MM.1S (cell line): ENCODE results near the gene AMMECR1L.
"Not testable (repeated sequence)": the region's sequence is repeated elsewhere in the genome, so short reads cannot be mapped to it uniquely, and the experiment has no call there.

Source experiments
- DNase-seq: peaks from one replicate; pipeline ENCODE4 v3.0.0-alpha.2; 2015
- H2AFZ ChIP-seq: fragments of 300-600 bp; sonication (generic); 2 replicates; pipeline ENCODE4 v1.6.0; 2016; ENCODE audit warnings: antibody characterized with exemption, low read length
- H3F3A ChIP-seq: fragments of 300-600 bp; sonication (generic); 2 replicates; pipeline ENCODE4 v1.6.1; 2016; ENCODE audit warnings: mild to moderate bottlenecking, antibody characterized with exemption, low read length, moderate library complexity, mixed read lengths; ENCODE audit not compliant: insufficient read depth
- H3K27ac ChIP-seq: fragments of 300-600 bp; sonication (generic); 2 replicates; pipeline ENCODE4 v1.5.1; 2016; ENCODE audit warnings: mild to moderate bottlenecking, low read length
- H3K27me3 ChIP-seq: fragments of 300-600 bp; sonication (generic); replicated peaks from 2 replicates; pipeline ENCODE4 v1.6.0; 2016; ENCODE audit warnings: low read length; ENCODE audit not compliant: insufficient read depth
- H3K36me3 ChIP-seq: fragments of 300-600 bp; sonication (generic); replicated peaks from 2 replicates; pipeline ENCODE4 v1.6.1; 2016; ENCODE audit warnings: mild to moderate bottlenecking, low read length, mixed read lengths; ENCODE audit not compliant: insufficient read depth
- H3K4me1 ChIP-seq: fragments of 300-600 bp; sonication (generic); 2 replicates; pipeline ENCODE4 v1.6.1; 2016; ENCODE audit warnings: low read length, mixed read lengths
- H3K4me2 ChIP-seq: fragments of 300-600 bp; sonication (generic); 2 replicates; pipeline ENCODE4 v1.6.0; 2016; ENCODE audit warnings: low read depth, low read length
- H3K4me3 ChIP-seq: fragments of 300-600 bp; sonication (generic); 2 replicates; pipeline ENCODE4 v1.5.1; 2016; ENCODE audit warnings: low read length, mixed read lengths
- H3K79me2 ChIP-seq: fragments of 300-600 bp; sonication (generic); 2 replicates; pipeline ENCODE4 v1.6.1; 2016; ENCODE audit warnings: mixed run types, low read length, mixed read lengths
- H3K9ac ChIP-seq: fragments of 300-600 bp; sonication (generic); 2 replicates; pipeline ENCODE4 v1.6.1; 2016; ENCODE audit warnings: low read length, mixed read lengths
- H3K9me2 ChIP-seq: fragments of 300-600 bp; sonication (generic); replicated peaks from 2 replicates; pipeline ENCODE4 v1.6.1; 2016; ENCODE audit warnings: mild to moderate bottlenecking, low read length, mixed read lengths; ENCODE audit not compliant: insufficient read depth
- H3K9me3 ChIP-seq: fragments of 300-600 bp; sonication (generic); replicated peaks from 2 replicates; pipeline ENCODE4 v1.6.1; 2016; ENCODE audit warnings: mild to moderate bottlenecking, low read length, mixed read lengths; ENCODE audit not compliant: insufficient read depth
- H4K20me1 ChIP-seq: fragments of 300-600 bp; sonication (generic); 2 replicates; pipeline ENCODE4 v1.6.1; 2016; ENCODE audit warnings: mild to moderate bottlenecking, low read length, moderate library complexity, mixed read lengths; ENCODE audit not compliant: insufficient read depth
- CTCF ChIP-seq: fragments of 300-600 bp; sonication (generic); IDR thresholded peaks from 2 replicates; pipeline ENCODE4 v1.5.1; 2016; ENCODE audit warnings: antibody characterized with exemption, low read length, mixed read lengths
- EZH2 ChIP-seq: fragments of 300-600 bp; sonication (generic); optimal IDR thresholded peaks from 2 replicates; pipeline ENCODE3; 2017; ENCODE audit warnings: low read depth, mild to moderate bottlenecking, antibody characterized with exemption, low read length, mixed read lengths
- EZH2phosphoT487 ChIP-seq: fragments of 300-600 bp; sonication (generic); IDR thresholded peaks from 2 replicates; pipeline ENCODE4 v1.6.1; 2018; ENCODE audit warnings: antibody characterized with exemption, low read length

The AMMECR1L gene

GRCh38 chr2:127887082-127887775 lies 1.5 kb upstream of the AMMECR1L start:
- Histone ChIP-seq H3K9me2 (no peaks in the 10 kb centered on the region), H2AFZ (no peak overlapping the region), H3F3A (no peaks in the 10 kb centered on the region), H3K4me2 (peak overlapping the region; percentile 23; the same call in 1 of the 2 replicates), H3K36me3 (no peaks in the 10 kb centered on the region; the same call in 1 of the 2 replicates), H3K27me3 (no peaks in the 10 kb centered on the region), H3K9ac (no peak overlapping the region), H3K4me3 (no peak overlapping the region), H3K27ac (no peak overlapping the region), H3K4me1 (peaks cover 9% of the 10 kb centered on the region), H3K9me3 (no peaks in the 10 kb centered on the region), H3K79me2 (peaks cover 29% of the 10 kb centered on the region), H4K20me1 (no peaks in the 10 kb centered on the region)
- DNase-seq: no peak
- TF ChIP-seq EZH2phosphoT487 (no peak), CTCF (no peak), EZH2 (no peak)

- H3K9me2 ChIP-seq, H3K4me2 ChIP-seq, H3K27me3 ChIP-seq, H3K9me3 ChIP-seq, H3K4me1 ChIP-seq, H3F3A ChIP-seq, H3K36me3 ChIP-seq, H3K27ac ChIP-seq, H4K20me1 ChIP-seq, DNase-seq: not testable (repeated sequence)
- Histone ChIP-seq H2AFZ (0 out of 2 replicates have a peak overlapping the region, but pooled peaks have one; percentile 45), H3K4me3 (peak overlapping the region; percentile 65), H3K79me2 (peaks cover 36% of the 10 kb centered on the region), H3K9ac (peak overlapping the region; percentile 41; the same call in 1 of the 2 replicates)
These were observed 808 bp upstream of the AMMECR1L start for GRCh38 chr2:127886593-127886935.

- H3K27me3 ChIP-seq, H3K27ac ChIP-seq, H3K9me2 ChIP-seq, H3F3A ChIP-seq, H3K36me3 ChIP-seq, H2AFZ ChIP-seq, H4K20me1 ChIP-seq, H3K9me3 ChIP-seq, DNase-seq: not testable (repeated sequence)
- H3K4me3 ChIP-seq: peak overlapping the region; percentile 66
- peaks cover 50% of the 10 kb centered on the region for H3K79me2 ChIP-seq
- peak overlapping the region; percentile 80 for H3K4me2 ChIP-seq
- H3K9ac ChIP-seq: peak overlapping the region; percentile 45; the same call in 1 of the 2 replicates
- H3K4me1 ChIP-seq: peaks cover 15% of the 10 kb centered on the region
These were observed 655 bp downstream of the AMMECR1L start for GRCh38 chr2:127884861-127885740.

- Histone ChIP-seq H3K4me1 (peaks cover 15% of the 10 kb centered on the region), H3K27me3 (no peaks in the 10 kb centered on the region), H3K27ac (no peak overlapping the region), H4K20me1 (no peaks in the 10 kb centered on the region), H3K4me2 (peak overlapping the region; percentile 80), H3K36me3 (peaks cover 3% of the 10 kb centered on the region), H3K4me3 (peak overlapping the region; percentile 66), H3K9me2 (no peaks in the 10 kb centered on the region), H3K9ac (peak overlapping the region; percentile 45; the same call in 1 of the 2 replicates), H3F3A (no peaks in the 10 kb centered on the region), H3K79me2 (peaks cover 57% of the 10 kb centered on the region), H3K9me3 (no peaks in the 10 kb centered on the region), H2AFZ (no peak overlapping the region)
- no peak for TF ChIP-seq EZH2phosphoT487
- TF ChIP-seq CTCF: no peak
- TF ChIP-seq EZH2: no peak
- DNase-seq: no peak
These were observed 1.3 kb downstream of the AMMECR1L start for GRCh38 chr2:127884436-127884835.
